Endothelial cell of hepatic sinusoid (primary cell): Measurements from ENCODE around the gene DDX49.
"Not testable (repeated sequence)": the region's sequence is repeated elsewhere in the genome, so short reads cannot be mapped to it uniquely, and the experiment has no call there.

ENCODE experiments used
- in situ Hi-C: cut with HindIII; loops from 2 replicates; pipeline ENCODE4 v1.10.0; 2017; ENCODE audit warnings: low sequenced_read_pairs

The DDX49 gene

DNA sequence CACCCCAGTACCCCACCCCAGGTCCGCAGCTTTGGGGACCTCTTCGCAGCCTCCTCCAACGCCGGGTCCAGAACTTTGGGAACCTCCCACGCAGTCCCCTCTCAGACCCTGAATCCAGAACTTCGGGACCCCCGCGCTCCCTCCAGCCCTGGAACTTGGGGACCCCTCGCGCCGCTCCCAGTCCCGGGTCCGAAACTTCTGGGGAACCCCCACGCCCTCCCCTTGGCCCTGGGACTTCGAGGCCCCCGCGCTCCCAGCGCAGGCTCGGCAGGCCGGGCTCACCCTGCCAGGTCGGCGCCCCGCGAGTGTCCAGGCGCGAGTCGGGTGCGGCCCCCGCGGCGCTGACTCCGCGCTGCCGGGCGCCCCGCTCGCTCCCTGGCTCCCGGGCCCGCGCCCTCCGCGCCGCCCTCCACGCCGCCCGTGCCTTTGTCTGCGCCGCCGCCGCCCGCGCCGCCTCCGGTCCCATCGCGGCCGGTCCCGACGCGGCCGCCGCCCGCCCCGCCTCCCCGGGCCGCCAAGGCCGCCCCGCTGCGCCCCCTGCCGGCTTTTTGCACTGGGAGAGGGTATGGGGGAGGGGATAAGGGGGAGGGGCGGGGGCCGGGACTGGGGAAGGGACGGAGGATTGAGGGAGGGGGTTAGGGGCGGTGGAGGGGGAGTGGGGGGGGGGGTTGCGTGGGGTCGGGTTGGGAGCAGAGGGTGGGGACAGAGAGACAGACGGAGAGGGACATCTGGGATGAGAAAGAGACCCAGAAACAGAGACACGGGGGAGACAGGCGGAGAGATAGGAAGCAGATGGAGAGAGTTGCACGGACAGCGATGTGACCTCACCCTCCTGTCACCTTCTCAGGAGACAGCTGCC lies 21.5 kb downstream of the DDX49 start, which contains the start of gene HOMER3:
HOMER3 (minus strand) TSS at position 449 of the 859 bp plus-strand sequence. CDS start 2,235 bp downstream, outside the sequence.
- in situ Hi-C loops, result no loop called here

DNA sequence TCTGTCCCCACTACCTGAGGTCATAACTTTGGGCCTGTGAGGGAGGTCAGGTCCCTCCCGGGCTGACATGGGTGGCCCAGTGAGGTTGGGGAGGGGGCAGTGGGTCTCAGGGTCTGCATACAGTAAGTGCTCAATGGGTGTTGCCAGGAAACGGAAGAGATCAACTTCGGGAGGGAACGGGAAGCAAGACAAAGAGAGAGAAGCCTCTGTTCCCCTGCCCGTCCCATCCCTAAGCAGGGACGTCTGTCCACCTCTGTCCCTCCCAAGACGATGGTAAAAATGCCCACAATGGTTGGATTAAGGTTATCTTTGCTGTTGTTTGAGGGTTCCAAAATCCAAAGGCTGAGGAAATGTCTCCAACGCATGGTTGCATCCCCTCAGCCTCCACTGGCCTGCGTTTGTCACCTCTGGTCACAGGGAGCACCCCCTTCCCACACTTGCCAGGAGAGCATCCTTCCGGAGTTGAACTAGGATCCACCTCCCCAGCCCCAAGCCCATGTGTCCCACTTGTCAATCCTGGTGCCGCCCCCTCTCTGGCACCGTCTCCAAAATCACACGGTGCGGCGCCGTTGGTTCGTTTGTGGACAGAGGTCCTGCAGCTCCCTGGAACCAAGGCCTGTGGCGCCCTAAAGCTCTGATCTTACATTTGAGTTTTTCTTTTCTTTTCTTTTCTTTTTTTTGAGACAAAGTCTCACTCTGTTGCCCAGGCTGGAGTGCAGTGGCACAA lies 22.3 kb downstream of the DDX49 start:
- in situ Hi-C loops, result no loop called here

DNA sequence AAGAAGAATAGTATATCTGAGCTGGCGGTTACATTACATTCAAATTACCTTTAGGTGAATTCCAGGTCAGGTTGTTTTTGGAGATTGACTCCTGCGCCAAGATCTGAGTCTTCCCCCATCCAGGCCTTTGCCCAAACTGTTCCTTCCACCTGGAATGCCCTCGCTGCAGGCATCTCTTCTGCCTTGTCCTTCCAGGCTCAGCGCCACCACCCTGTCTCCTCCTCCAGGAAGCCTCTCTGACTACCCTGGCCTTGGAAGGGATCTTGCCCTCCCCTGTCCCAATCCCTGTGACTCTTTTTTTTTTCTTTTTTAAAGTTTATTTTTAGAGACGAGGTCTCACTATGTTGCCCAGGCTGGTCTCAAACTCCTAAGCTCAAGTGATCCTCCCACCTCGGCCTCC lies 23.2 kb downstream of the DDX49 start:
- in situ Hi-C loops, result no loop called here

DNA sequence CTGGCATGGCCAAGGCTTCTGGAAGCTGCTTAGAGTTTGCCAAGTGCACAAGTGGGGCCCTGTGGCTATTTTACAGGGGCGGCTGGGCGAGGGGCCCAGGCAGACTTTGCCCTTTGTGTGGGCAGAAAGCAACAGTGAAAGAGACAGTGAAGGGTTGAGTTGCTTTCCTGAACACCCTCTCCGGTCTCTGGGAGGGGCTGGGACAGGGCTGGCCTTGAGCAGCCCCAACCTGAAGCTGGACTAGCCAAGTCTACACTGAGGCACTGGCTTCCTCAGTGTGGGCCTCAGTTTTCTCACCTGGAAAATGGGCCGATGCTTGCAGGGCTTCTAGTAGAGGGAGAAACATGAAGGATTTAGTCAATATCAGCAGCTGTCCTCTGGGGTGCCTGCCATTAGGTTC lies 23.9 kb downstream of the DDX49 start:
- in situ Hi-C loops, result no loop called here

DNA sequence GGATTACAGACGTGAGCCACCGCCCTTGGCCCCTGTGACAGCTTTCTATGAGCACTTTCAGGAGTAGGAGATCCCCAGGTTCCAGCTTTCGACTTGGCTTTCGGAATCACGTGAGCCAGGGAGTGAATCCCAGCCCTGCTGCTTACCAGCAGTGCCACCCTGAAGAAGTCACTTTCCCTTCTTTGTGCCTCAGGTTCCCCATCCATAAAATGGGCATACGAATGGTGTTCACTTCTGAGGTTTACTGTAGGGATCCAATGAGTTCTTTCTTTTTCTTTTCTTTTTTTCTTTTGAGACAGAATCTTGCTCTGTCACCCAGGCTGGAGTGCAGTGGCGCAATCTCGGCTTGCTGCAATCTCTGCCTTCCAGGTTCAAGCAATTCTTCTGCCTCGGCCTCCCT lies 25.8 kb downstream of the DDX49 start:
- in situ Hi-C loops, result no loop called here

DNA sequence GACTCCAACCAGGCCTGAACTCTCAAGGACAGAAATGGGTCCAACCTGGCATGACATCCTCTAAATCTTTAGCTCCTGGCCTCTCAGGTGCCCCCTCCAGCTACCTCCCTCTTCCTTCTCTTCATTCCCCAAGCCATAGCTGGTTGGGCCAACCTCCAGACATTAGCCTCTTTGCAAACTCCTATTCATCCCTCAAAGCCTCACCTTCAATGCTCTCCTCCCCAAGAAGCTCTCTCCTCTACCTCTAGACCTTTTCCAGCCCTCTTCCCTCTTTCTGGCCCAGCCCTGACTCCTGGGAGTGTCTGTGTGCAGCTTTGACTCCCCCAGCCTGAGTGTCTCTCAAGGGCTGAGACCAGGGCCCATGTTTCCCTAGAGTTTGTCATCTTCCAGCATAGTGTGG lies 26.8 kb downstream of the DDX49 start:
- in situ Hi-C loops, result no loop called here

DNA sequence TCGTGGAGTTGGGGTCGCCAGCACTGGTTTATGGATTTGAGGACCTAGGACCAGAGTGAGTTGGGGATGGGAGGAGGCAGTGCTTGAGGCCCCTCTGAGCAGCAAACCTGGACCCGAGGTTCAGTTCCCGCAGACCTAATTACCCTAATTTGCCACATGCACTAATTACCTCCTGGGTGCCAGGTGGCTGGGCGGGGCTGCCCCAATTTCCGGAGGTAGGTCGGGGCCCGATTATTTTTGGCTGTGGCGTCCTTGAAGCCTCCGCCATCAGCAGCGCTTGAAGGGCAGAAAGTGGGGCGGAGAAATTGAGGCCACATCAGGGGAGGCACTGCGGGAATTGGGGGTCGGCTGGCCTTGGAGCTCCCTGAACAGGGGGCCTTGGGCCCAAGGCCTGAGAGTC lies 27.4 kb downstream of the DDX49 start:
- in situ Hi-C loops, result no loop called here

DNA sequence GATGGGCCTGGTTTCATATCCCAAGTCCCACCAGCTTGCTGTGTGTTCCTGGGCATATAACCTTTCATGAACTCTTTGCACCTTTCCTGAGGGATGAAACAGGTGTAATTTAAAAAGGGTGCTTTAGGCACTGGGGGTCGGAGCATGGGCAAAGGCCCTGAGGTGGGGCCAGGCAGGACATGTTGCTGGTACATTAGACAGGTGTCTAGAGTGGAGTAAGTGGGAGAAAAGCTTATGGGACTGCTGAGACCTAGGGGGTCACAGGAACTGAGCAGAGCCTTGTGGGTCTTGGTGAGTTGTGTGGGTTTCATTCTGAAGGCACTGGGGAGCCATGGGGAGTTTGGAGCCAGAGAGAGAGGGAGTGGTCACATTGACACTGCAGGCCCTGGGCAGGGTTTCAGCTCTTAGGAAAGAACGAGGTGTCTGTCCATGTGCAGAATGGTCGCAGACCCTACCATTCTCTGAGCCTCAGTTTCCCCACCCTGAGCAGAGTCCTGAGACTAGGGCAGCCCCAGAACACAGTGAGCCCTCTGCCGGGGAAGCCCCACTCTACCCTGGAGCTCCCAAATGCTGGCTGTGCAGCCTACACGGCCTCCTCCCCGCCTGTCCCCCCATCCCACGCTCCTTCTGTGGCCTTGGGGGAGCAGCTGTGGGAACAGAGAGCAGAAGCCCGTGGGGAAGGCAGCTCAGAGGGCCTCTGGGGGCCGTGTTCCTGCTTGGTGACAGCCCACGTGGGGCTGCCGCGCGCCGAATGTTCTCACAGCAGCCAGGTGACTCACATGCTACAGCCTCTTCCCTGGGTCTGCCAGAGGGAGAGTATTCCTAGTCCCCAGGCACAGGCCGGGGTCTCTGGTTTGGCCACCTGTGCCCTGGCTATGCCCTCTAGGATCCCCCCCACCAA lies 28.8 kb downstream of the DDX49 start:
- in situ Hi-C loops, result no loop called here

DNA sequence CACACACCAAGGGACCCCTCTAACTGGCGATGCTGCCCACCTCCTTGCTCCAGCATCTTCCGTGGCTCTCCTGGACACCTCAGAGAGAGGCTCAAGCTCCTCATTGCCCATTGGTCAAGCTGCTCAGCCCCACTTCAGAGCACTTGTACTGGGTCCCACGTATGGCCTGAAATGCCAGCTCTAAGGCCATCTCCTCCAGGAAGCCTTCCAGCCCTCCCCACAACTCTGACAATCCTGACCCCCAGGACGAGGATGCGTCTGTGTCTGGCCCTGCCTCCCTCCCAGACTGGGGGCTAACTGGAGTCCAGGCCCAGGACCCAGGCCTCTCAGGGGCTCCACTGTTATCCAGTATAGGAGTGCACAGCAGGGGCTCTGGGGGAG lies 29.5 kb downstream of the DDX49 start:
- in situ Hi-C loops, result no loop called here

DNA sequence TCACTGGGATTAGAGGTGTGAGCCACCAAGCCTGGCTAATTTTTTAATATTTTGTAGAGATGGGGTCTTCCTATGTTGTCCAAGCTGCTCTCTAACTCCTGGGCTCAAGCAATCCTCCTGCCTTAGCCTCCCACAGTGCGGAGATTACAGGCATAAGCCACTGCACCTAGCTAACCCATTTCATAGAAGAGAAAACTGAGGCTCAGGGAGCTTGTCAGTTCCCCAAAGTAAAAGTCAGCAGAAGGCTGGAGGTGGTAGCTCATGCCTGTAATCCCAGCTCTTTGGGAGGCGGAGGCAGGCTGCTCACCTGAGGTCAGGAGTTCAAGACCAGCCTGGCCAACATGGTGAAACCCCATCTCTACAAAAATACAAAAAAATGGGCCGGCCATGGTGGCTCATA lies 30.3 kb downstream of the DDX49 start:
- in situ Hi-C loops, result no loop called here

DNA sequence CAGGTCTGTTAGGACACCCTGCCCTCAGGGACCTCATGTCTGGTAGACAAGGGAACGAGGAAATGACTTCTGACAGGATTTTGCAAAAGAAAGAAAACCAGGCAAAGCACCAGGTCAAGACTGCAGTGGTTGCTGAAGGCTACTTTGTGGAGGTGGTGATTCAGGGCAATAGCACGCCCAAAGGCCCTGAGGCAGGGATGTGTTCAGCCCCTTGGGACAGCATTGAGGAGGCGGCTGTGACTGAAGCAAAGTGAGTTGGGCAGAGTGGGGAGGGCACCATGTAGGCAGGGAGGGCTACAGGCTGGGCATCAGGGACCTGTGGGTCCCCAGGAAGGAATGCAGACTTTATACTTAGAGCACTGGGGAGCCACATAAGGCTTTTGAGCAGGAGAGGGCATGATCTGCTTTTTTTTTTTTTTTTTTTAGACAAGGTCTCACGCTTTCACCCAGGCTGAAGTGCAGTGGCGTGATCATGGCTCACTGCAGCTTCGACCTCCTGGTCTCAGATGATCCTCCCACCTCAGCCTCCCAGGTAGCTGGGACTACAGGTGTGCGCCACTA lies 32.3 kb downstream of the DDX49 start:
- in situ Hi-C loops, result no loop called here

DNA sequence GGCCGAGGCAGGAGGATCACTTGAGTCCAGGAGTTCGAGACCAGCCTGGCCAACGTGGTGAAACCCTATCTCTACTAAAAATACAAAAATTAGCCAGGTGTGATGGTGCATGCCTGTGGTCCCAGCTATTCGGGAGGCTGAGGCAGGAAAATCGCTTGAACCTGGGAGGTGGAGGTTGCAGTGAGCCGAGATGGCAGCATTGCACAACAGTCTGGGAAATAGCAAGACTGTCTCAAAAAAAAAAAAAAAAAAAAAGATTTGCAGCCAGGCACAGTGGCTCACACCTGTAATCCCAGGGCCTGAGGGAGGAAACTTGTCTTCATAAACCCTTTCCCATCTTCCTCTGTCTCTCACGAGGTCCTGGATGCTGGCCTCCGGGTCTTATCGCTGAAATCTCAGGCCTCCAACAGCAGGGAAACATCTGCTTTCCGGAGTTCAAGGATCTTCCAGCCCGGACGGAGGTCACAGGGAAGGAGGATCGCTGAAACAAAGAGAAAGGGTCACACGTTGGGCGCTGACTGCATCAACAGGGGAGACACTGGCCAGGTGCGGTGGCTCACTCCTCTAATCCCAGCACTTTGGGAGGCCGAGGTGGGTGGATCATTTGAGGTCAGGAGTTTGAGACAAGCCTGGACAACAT lies 33.0 kb downstream of the DDX49 start:
- in situ Hi-C loops, result not testable (repeated sequence)

DNA sequence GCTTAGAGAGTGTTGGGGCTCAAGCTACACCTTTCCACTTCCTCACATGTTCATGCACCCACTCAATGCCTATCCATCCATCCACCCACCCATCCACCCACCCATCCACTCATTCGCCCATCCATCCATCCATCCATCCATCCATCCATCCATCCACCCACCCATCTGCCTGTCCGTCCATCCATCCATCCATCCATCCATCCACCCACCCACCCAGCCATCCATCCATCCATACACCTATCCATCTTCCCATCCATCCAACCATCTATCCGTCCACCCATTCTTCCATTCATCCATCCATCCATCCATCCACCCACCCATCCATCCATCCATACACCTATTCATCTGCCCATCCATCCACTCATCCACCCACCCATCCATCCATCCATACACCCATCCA lies 34.6 kb downstream of the DDX49 start:
- in situ Hi-C loops, result no loop called here

DNA sequence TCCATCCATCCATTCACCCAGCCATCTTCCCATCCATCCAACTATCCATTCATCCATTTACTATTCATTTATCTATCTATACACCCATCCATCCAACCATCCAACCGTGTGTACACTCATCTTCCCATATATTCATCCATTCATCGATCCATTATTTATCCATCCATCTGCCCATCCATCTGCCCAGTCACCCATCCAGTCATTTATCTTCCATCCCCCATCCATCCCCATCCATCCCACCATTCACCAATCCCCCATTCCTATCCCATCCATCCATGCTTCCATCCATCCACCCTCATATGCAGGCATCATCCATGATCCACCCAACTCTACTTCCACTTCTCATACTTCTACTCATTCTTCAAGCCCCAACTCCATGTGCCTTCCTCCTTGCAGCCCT lies 35.5 kb downstream of the DDX49 start:
- in situ Hi-C loops, result loop anchor here (5.0 kb wide), 2 partner anchors 87 to 198 kb away; no protein-coding TSS in a partner anchor

DNA sequence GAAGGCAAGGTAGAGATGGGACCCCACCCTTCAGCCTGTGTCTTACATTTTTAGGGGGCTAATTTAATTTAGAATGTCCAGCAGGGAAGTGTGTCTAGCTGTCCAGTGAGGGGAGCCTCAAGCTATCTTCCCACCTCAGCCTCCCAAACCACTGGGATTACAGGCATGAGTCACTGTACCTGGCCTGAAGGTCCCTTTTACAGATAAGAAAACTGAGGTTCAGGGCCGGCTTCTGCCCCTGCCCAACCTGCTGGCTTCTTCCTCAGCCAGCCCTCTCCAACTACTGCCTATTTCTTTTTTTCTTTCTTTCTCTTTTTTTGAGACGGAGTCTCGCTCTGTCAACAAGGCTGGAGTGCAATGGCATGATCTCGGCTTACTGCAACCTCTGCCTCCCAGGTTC lies 40.9 kb downstream of the DDX49 start:
- in situ Hi-C loops, result no loop called here

DNA sequence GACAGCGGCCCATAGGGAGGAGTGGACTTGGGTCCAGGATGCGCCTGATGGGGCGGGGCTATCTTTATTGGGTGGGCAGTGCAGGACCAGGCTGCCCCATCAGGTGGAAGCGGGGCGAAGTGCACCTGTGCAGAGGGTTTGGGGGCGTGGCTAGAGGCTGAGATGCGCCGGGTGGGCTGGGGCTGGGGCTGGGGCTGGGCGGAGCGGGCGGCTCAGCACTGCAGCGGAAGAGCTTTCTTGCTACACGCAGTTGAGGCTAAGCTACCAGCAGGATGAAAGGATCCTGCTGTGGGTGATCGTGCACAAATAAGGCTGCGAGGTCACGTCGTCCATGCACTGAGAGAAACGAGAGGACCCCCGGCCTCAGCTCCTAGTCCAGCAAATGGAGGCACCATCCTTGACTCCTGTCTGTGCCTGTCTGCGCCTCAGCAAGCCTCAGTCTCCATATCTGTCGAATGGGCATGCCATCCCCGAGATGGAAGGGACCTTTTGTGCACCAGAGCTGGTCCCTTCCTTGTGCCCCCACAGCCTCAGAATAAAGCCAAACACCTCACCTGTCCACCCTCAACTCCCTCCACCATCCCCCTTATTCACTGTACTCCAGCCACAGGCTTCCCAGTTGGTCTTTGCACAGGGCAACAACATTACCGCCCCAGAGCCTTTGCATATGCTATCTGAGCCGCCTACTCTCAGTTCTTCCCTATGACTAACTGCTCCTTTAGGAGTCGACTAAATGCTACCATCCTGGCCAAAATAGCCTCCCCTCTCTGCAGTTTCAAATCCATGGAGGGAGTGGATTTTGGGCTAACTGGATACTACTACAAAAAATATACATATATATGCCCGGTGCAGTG lies 42.5 kb downstream of the DDX49 start:
- in situ Hi-C loops, result no loop called here

DNA sequence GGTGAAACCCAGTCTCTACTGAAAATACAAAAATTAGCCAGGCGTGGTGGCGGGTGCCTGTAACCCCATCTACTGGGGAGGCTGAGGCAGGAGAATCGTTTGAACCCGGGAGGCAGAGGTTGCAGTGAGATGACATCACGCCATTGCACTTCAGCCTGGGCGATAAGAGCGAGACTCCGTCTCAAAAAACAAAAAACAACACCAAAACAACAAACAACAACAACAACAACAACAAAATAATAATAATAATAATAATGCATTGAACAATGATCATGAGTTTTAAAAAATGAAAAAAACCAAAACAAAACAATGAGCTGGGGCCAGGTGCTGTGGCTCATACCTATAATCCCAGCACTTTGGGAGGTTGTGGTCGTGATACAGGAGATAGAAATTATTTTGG lies 44.6 kb downstream of the DDX49 start:
- in situ Hi-C loops, result no loop called here

DNA sequence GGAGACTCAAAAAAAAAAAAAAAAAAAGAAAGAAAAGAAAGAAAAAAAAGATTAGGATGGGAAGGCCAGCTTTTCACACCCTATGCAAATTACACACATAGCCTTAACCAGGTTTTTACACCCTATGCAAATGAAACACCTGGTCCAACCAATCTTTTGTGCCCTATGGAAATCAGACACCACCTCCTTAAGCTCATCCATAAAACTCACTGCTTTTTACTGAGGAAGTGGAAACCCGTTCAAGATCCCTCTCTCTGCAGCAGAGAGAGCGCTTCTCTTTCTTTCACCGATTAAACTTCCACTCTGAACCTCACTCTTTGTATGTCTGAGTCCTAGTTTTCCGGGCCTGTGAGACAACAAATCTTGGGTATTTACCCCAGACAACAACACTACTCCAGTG lies 46.8 kb downstream of the DDX49 start:
- in situ Hi-C loops, result no loop called here

DNA sequence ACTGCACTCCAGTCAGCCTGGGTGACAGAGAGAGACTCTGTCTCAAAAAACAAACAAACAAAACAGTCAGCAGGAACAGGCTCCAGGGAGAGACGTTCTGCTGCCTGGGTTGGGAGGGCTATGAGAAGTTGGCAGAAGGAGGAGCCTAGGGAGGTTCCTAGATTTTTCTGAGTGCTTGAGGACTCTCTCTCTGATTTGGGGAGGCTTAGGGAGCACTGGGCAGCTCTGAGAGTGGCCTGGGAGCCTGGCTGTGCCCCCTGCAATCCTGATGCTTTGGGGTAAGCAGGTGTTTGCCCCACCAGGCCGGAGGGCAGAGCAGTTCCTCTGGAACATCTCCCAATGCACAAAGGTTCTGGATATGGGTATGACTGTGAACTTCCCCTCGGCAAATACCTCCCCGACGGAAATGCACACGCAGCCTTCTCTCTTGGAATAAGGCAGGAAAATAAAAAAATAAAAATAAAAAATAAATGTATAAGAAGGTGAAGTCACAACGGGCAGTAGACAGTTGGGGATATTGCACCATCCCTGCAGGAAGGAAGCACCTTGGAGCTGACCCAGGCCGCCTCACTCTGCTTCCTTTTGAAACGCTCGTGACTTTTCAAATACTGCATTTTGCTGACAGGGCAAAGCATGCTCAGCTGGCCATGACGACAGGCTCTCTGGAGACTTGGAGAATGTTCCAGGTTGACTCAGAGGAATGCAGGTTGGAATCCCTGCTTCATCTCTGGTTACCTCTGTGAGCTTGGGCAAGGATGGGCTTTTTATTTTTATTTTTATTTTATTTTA lies 48.0 kb downstream of the DDX49 start:
- in situ Hi-C loops, result no loop called here
